ENCODE measurements around the gene LCLAT1. TPM values are rescaled to one million over a fixed set of nuclear protein-coding genes. Genes with fewer than 3 reads are reported as not detected.

LCLAT1 gene
- total RNA-seq (2022; extraction: Qiagen RNA extraction; ENCODE audit: low read depth), result 10.0 to 18.6 TPM (median 16.6 TPM) in 5 replicates

GRCh38 chr2:30447149-30448045, at the start of gene LCLAT1:
TSS of gene LCLAT1 (plus strand) at chr2:30447246. CDS start at chr2:30525591, 78,345 bp downstream.

Other genes starting within 250 kb of the LCLAT1 start
- gene LBH, start 215.7 kb upstream of the LCLAT1 start, total RNA-seq (2022; extraction: Qiagen RNA extraction; ENCODE audit: low read depth), result 78.3 to 138 TPM (median 115 TPM) in 5 replicates